Inflammatory macrophage treated with lipopolysaccharide for 1 hour (primary cell): ENCODE data around the gene FOXJ3.

Source experiments
- DNase-seq, 2 donors: peaks; one replicate each; pipeline ENCODE4 v3.0.0-alpha.2; 2020 to 2022

The FOXJ3 gene

GRCh38 chr1:42335050-42335808 is at the start of gene FOXJ3:
TSS of gene FOXJ3 (minus strand) at chr1:42335235. CDS start at chr1:42311093, 24,142 bp downstream.
- DNase-seq = peak; percentile 82 to 91

DNA sequence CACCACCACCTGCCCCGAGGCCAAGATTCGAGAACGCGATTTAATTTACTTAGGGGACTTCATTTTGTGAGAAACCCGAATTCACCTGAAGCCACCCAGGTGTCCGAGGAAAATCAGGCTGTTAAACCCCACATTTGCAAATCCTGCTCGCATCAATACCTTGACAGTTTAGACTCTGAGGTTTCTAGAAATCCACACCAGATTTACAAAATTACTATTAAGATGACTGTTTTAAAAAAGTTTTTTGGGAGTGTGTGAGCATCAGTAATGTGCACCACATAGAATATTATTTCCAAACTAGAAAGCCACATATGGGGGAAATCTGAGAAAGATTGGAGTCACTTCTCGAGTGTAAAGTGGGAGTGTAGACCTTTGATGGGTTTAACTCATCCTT is 46.2 kb upstream of the FOXJ3 start:
- DNase-seq = no peak

DNA sequence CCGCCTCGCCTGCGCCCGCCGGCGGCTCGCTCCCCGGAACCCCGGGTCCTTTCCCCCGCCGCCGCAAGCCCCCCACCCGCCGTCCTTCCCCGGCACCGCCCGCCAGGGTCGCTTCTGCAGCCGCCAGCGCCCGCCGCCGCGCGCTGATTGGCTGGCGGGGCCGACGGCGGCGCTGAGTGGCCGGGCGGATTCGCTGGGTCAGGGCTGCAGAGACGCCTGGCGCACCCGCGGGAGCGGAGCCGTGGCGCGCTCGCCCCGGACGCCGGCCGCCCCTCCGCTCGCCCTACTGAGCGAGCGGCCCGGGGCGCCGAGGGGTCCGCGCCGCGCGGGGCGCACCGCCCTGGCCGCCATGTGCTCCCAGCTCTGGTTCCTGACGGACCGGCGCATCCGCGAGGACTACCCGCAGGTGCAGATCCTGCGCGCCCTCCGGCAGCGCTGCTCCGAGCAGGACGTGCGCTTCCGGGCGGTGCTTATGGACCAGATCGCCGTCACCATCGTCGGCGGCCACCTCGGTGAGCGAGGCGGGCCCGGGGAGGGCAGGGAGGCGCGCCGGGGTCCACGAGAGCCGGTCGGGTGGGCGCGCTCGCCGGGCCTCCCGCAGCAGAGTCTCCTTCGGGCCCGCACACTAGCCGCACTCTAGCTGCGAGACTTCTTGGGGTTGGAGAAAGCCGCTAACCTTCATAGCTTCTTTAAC is 45.7 kb upstream of the FOXJ3 start, which contains the start of gene RIMKLA:
TSS of gene RIMKLA (plus strand) at position 207 of the 694 bp plus-strand sequence. CDS start at position 350, 143 bp downstream.
- DNase-seq = peak in 1 of 2 donors; percentile 17

GRCh38 chr1:42379794-42380585 is 45.0 kb upstream of the FOXJ3 start:
- no peak for DNase-seq

DNA sequence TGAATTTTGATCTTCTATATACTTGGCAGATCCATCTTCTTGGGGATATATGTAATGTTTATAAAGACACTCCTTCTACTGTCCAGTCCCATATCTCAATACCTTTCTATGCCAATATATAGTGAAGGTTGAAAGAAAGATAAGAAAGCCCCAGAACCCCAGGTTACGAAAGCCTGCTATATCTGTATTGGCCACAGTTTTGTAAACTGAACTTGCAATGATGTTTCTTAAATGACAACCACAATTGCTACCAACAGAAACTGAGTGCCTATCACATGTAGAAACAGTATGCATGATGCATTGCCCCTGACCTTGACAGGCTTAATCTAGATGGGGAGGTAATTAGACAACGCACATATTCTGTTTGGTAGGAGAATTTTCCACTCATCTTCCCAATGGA is 37.8 kb upstream of the FOXJ3 start:
- DNase-seq = no peak

DNA sequence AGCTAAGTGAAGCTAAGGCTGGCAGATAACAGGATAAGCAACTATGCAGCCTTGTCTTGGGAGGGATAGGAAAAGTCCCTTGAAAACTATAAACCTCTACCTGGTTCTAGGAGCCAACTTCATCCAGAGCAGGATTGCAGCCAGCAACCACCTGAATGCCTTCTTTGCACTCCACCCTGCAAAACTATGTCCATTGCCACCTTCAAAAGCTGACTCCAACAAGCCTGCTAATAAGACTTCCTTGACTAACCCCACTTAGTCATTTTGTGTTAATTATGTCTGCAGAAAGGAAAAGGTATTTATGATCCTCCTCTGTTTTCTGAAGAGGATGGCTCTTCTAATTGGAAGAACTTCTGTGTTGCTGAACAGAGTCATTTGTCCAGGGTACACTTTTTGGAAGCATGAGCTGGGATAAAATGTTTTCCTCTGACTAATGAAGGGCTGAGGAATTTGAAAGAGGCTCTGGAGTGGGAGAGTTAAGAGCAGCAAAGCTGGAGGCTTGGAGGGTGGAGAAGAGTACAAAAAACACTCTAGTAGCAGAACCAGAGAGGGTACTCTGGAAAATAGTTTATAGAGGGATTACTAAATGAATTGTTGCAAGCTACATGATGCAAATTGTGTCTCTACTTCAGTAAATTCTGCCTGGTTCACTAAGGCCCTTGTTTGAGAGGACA is 36.0 kb upstream of the FOXJ3 start:
- no peak for DNase-seq

- DNase-seq = no peak
These were observed 34.4 kb upstream of the FOXJ3 start for GRCh38 chr1:42369471-42369870.

GRCh38 chr1:42368096-42368795 is 33.2 kb upstream of the FOXJ3 start:
- DNase-seq = no peak

DNA sequence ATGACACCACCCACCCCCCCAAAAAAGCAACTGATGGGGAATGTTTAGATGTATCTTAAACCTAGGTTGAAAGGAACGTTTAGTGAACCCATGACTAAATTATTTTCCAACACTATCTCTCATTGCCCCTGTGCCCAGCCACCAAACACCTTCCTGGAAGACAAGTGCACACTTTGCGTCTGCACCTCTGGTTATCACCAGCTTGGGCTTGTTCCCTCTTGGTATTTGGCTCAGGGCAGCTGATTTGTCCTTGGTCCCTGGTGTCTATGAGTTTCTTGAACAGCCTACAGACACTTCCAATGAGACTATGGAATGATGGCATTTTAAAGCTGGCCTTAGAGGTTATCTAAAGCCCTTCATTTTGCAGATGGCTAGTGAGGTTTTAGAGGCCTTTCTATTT is 30.1 kb upstream of the FOXJ3 start:
- DNase-seq = no peak

DNA sequence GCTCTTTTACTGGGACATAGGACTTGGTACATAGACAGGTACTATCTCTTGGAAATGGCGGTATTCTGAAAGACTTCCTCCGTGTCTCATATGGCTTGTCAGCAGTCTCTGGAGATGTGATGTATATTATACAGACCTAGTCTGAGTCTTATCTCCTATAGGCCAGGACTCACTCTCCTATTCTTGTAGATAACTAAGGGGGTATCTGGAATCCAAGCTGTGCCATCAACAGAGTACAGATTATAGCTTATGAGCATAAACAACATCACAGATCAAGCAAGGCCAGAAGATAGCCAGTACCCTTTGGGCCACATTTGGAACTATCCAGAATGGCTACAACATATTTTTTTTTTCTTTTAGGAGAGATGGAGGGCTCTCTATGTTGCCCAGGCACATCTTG is 29.5 kb upstream of the FOXJ3 start:
- DNase-seq = no peak

DNA sequence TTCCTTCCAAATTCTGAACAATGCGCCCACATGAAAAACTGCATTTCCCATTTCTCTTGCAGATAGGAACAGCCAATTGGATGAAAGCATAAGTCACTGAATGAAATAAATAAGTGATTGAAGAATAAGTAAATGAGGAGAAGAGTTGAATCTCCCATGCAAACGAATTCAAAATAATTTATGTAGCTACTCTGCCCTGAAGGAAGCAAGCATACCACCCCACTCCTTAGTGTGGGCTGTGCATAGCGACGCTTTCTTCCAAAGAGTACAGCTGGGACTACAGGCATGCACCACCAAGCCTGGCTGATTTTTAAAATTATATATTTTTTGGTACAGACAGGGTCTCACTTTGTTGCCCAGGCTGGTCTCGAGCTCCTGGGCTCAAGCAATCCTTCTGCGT is 29.1 kb upstream of the FOXJ3 start:
- no peak for DNase-seq

DNA sequence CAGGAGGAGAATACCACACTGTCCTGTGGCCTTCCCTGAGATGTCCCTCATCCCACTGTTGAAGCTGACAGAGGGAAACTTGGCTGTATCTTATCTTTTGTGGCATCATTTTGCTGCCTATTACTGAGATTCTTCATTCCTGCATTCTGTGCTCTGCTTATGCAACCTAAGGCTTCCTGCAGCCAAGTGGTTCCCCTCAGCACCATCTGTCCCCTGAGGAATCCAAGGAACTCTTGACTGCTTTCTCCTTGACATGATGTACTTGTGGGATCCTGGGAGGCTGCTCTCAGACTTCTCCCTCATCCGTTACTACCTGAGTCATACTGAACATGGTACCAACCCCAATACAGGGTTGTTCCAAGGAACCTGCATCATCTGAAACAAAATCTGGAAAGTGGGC is 24.4 kb upstream of the FOXJ3 start:
- no peak for DNase-seq

DNA sequence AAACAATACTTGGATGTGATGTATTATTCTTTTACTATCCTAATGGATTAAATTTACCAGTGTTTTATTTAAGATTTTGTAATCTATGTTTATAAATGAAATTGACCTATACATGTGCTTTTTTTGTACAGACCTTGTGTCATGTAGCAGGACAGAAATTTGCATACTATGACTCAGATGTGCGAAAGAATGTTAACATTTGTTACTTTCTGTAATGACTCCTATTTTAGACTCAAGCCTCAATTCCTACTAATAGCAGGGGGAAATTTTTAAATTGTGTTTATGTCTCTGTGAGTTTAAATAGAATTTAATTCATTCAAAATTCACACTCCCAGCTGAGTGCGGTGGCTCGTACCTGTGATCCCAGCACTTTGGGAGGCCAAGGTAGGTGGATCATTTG is 23.8 kb upstream of the FOXJ3 start:
- peak in 1 of 2 donors; percentile 12 for DNase-seq

GRCh38 chr1:42350086-42350485 is 15.1 kb upstream of the FOXJ3 start:
- DNase-seq = no peak

DNA sequence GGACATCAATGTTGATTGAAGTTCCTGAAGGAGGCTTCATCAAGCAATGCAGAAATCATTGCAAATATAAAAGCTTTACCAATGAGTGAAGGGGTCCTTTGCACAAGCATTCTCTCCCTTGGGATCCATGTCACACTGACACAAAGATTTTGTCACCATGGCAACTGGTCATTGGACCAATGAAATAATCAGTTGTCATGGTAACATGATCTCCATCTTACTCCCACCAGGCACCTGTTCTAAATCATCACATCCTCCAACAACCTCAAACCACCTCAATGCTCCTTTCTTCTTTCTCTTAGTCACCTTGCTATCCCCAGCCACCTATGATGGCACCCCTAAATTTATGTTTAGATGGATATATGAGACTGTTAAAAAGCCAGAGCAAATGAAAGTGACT is 13.5 kb upstream of the FOXJ3 start:
- DNase-seq = no peak

DNA sequence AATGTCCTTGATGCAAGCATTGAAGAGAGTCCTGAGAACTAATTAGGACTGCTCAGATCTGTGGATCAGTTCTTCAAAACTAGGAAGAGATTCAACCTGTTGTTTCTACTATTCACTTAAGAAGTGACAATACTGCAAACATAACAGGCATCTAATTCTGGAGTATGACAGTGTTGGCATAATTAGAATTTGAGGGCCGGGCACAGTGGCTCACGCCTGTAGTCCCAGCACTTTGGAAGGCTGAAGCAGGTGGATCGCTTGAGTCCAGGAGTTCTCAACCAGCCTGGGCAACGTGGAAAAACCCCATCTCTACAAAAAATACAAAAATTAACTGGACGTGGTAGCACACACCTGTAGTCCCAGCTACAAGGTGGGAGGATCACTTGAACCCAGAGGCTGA is 8.0 kb upstream of the FOXJ3 start:
- DNase-seq = no peak

DNA sequence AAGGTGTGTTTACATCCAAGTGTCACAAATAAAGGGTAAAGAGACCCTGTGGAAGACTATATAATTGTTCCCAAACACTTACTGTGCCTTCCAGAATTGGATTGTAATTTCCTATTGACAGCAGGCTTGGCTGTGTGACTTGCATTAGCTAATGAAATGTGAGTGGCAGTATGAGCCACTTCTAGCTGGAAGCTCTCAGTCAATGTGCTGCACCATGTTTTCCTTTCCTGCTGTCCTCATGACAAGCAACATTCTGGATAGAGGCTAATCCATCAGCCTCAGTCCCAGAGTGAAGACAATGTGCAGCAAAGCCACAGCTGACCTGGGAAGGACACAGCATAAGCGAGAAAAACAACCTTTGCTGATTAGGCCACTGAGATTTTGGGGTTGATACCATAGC is 5.9 kb upstream of the FOXJ3 start:
- DNase-seq = no peak

DNA sequence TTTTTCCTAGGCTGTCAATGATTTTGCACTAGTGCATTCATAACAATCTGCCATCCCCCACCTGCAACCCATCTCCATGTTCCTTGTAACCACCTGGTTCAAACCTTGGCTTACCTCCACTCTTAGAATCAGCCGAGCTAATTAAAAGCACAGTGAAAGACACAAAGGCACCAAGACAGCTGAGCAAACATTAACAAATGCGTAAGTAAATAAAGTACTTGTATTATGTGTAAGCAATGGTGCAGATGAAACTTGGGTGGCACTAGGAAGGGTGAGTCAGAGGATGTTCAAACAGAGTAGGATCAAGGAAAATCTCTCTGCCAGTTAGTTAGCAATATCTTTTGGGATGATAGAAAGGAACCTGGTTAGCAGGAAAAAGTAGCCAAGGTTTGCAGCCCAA is 5.1 kb upstream of the FOXJ3 start:
- no peak for DNase-seq

DNA sequence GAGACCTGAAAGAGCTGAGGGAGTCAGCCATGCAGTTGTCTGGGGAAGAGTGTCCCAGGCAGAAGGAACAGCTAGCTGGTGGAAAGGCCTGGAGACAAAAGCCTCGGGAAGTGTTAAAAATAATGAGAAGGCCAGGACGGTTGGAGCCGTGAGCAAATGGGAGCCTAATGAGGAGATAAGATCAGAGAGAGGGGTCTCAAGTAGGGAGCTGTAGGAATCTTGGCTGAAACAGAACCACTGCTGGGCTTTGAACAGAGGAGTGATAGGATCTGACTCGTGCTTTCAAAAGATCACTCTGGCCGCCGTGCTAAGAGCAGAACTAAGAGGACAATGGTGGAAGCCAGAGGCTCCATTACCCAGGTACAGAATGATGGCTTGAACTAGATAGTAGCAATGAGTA is 1.9 kb upstream of the FOXJ3 start:
- no peak for DNase-seq

- DNase-seq = peak in 1 of 2 donors; percentile 33
These were observed 929 bp upstream of the FOXJ3 start for GRCh38 chr1:42335809-42336518.

- DNase-seq = peak; percentile 30 to 47
These were observed 590 bp downstream of the FOXJ3 start for GRCh38 chr1:42334240-42335049.
